LNCAP (cell line): ENCODE data around the gene RSPO1.
A peak's percentile ranks its signal among the peaks of the same experiment; 100 is the strongest.

Source experiments
- CTCF ChIP-seq: fragments of 450-650 bp; IDR thresholded peaks from 2 replicates; pipeline ENCODE4 v1.5.1; 2017; ENCODE audit warnings: mild to moderate bottlenecking

Gene RSPO1

GRCh38 chr1:37634244-37634991, at the start of gene RSPO1:
Gene RSPO1, minus strand, starts transcription at chr1:37634892. Its CDS starts 5,231 bp downstream, at chr1:37629661.
- no peak for TF ChIP-seq CTCF

GRCh38 chr1:37682334-37682987, 47.8 kb upstream of the RSPO1 start:
- peak; percentile 88 for TF ChIP-seq CTCF

- no peak for TF ChIP-seq CTCF
Measured at GRCh38 chr1:37680933-37681332, 46.2 kb upstream of the RSPO1 start.

- TF ChIP-seq CTCF = no peak
Measured at GRCh38 chr1:37677808-37678207, 43.1 kb upstream of the RSPO1 start.

DNA sequence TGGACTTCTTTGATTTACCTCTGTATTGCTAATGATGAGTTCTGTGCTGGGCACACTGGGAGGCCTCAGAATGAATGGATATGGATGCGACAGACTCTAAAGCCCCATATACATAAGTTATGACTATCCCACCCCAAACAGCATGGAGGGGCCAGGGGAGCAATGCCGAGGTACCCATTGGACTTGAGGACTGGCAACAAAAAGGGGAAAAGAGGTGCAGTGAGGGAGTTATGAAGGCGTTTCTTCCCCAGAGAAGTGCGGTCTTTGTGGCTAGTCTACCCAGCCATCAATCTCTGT, 42.4 kb upstream of the RSPO1 start:
- no peak for TF ChIP-seq CTCF

GRCh38 chr1:37676281-37677142, 41.8 kb upstream of the RSPO1 start:
- TF ChIP-seq CTCF = peak; percentile 26; the same call in 1 of the 2 replicates

DNA sequence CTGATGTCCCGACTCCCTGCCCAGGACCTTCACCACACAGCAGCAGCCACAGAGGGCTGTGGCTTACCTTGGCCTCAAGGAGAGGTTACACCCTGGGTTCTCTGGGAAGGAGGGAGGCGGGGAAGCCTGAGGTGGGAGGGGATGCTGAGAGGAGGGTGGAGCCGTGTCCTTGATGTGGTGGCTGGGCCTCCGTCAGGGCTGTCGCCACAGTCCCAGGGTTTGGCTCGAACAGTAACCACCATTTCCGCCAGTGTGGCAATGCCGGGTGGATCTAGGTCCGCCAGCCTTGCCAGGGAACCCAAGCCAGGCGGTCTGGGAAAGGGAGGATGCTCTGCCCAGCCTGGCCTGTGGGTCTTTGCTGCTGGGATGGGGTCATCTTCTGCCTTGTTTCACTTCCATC, 39.2 kb upstream of the RSPO1 start:
- TF ChIP-seq CTCF = no peak
